ENCODE measurements around the gene LRRC14B.
"Not testable (repeated sequence)": the region's sequence is repeated elsewhere in the genome, so short reads cannot be mapped to it uniquely, and the experiment has no call there.

Gene LRRC14B

GRCh38 chr5:160173-160510 lies 31.2 kb upstream of the LRRC14B start:
- DNase-seq (ENCODE audit: low spot score) = no peak

GRCh38 chr5:160921-161802 lies 30.1 kb upstream of the LRRC14B start:
- no peak for DNase-seq (ENCODE audit: low spot score)

- no peak for DNase-seq (ENCODE audit: low spot score)
Observed at GRCh38 chr5:161803-162110, 29.5 kb upstream of the LRRC14B start.

GRCh38 chr5:162190-162564 lies 29.1 kb upstream of the LRRC14B start:
- no peak for DNase-seq (ENCODE audit: low spot score)

- no peak for DNase-seq (ENCODE audit: low spot score)
Observed at GRCh38 chr5:162565-163337, 28.5 kb upstream of the LRRC14B start.

- no peak for DNase-seq (ENCODE audit: low spot score)
Observed at GRCh38 chr5:163338-163620, 28.0 kb upstream of the LRRC14B start.

- DNase-seq (ENCODE audit: low spot score) = no peak
Observed at GRCh38 chr5:163841-164240, 27.5 kb upstream of the LRRC14B start.

GRCh38 chr5:164244-164643 lies 27.1 kb upstream of the LRRC14B start:
- no peak for DNase-seq (ENCODE audit: low spot score)

- not testable (repeated sequence) for DNase-seq (ENCODE audit: low spot score)
Observed at GRCh38 chr5:164783-165182, 26.5 kb upstream of the LRRC14B start.

- DNase-seq (ENCODE audit: low spot score) = no peak
Observed at GRCh38 chr5:166441-167372, 24.6 kb upstream of the LRRC14B start.

GRCh38 chr5:167511-167910 lies 23.8 kb upstream of the LRRC14B start:
- DNase-seq (ENCODE audit: low spot score) = no peak

- peak; percentile 90 for DNase-seq (ENCODE audit: low spot score)
Observed at GRCh38 chr5:167982-168660, 23.2 kb upstream of the LRRC14B start.

GRCh38 chr5:169071-169727 lies 22.1 kb upstream of the LRRC14B start:
- DNase-seq (ENCODE audit: low spot score) = no peak

- no peak for DNase-seq (ENCODE audit: low spot score)
Observed at GRCh38 chr5:169728-170094, 21.6 kb upstream of the LRRC14B start.

- DNase-seq (ENCODE audit: low spot score) = no peak
Observed at GRCh38 chr5:170971-171800, 20.1 kb upstream of the LRRC14B start.

GRCh38 chr5:171801-172331 lies 19.4 kb upstream of the LRRC14B start:
- no peak for DNase-seq (ENCODE audit: low spot score)

- no peak for DNase-seq (ENCODE audit: low spot score)
Observed at GRCh38 chr5:172421-172820, 18.9 kb upstream of the LRRC14B start.

GRCh38 chr5:172841-173251 lies 18.4 kb upstream of the LRRC14B start:
- no peak for DNase-seq (ENCODE audit: low spot score)

GRCh38 chr5:173392-174290 lies 17.7 kb upstream of the LRRC14B start:
- DNase-seq (ENCODE audit: low spot score) = no peak

- DNase-seq (ENCODE audit: low spot score) = no peak
Observed at GRCh38 chr5:174291-174600, 17.0 kb upstream of the LRRC14B start.

Measured in kidney tubule cell (primary cell).